NB4 (cell line): ENCODE results near the gene MRPL43.

Experiments
- CTCF ChIP-seq: IDR thresholded peaks from one replicate; pipeline ENCODE4 v1.5.1; 2012; ENCODE audit warnings: low read depth, low read length
- MYC ChIP-seq: IDR thresholded peaks from 2 replicates; pipeline ENCODE4 v1.6.1; 2011; ENCODE audit warnings: low read depth, low read length
- POLR2A ChIP-seq: IDR thresholded peaks from 2 replicates; pipeline ENCODE4 v1.6.1; 2011; ENCODE audit warnings: mild to moderate bottlenecking; ENCODE audit not compliant: insufficient read length; ENCODE audit errors: extremely low read depth

DNA sequence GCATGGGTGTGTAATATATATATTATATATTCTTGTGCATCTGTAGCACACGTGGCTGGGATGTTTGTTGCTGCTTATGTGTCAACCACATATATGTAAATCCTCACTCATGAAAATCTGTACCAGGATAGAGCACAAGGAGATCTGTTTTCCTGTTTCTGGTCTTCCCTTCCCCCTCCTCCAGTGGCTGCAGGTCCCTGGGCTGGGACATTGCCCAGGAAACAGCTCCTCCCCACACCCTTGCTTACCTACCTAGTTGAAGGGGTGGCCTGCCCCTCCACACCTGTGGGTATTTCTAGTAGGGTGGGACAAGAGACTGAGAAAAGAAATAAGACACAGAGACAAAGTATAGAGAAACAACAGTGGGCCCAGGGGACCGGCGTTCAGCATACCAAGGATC lies 46.0 kb upstream of the MRPL43 start:
- TF ChIP-seq CTCF (no peak), POLR2A (no peak), MYC (no peak)
